Mesenchymal stem cell (in vitro differentiated cells and primary cell): Measurements from ENCODE around the gene MFAP5.

Experiments
- DNase-seq: peaks from one replicate; pipeline ENCODE4 v3.0.0-alpha.2; 2013
- H2AFZ ChIP-seq: one replicate; pipeline ENCODE4 v1.6.1; 2013; ENCODE audit warnings: low read depth, mild to moderate bottlenecking, control low read depth, inconsistent platforms, low read length, moderate library complexity
- H2AK5ac ChIP-seq: 2 replicates; pipeline ENCODE4 v1.6.1; 2013; ENCODE audit warnings: low read length, moderate library complexity, mild to moderate bottlenecking, inconsistent platforms; ENCODE audit not compliant: severe bottlenecking
- H2BK120ac ChIP-seq: one replicate; pipeline ENCODE4 v1.6.1; 2013; ENCODE audit warnings: low read depth, mild to moderate bottlenecking, inconsistent platforms, low read length, moderate library complexity
- H2BK12ac ChIP-seq, 2 experiments: one replicate each; pipeline ENCODE4 v1.6.1; 2013; ENCODE audit warnings: inconsistent platforms in 2 of 2, low read length in 2 of 2, mild to moderate bottlenecking in 2 of 2, moderate library complexity in 2 of 2, control low read depth in 1 of 2
- H2BK15ac ChIP-seq: one replicate; pipeline ENCODE4 v1.6.1; 2013; ENCODE audit warnings: mild to moderate bottlenecking, low read depth, inconsistent platforms; ENCODE audit not compliant: poor library complexity, severe bottlenecking
- H2BK5ac ChIP-seq: 2 replicates; pipeline ENCODE4 v1.6.1; 2013; ENCODE audit warnings: low read depth, mild to moderate bottlenecking, low read length, control low read depth, inconsistent platforms; ENCODE audit not compliant: poor library complexity, severe bottlenecking
- H3K14ac ChIP-seq, 2 experiments: one replicate each; pipeline ENCODE4 v1.6.1; 2013; ENCODE audit warnings: inconsistent platforms in 2 of 2, low read length in 2 of 2, control low read depth in 1 of 2, mild to moderate bottlenecking in 1 of 2, moderate library complexity in 1 of 2
- H3K18ac ChIP-seq, 2 experiments: one replicate each; pipeline ENCODE4 v1.6.1; 2013; ENCODE audit warnings: inconsistent platforms in 2 of 2, low read length in 2 of 2, control low read depth in 1 of 2, low read depth in 1 of 2, mild to moderate bottlenecking in 1 of 2
- H3K23ac ChIP-seq, 2 experiments: one replicate each; pipeline ENCODE4 v1.6.1; 2013; ENCODE audit warnings: inconsistent platforms in 2 of 2, low read length in 2 of 2, mild to moderate bottlenecking in 2 of 2, moderate library complexity in 2 of 2, control low read depth in 1 of 2
- H3K27ac ChIP-seq: 2 replicates; pipeline ENCODE4 v1.5.1; 2013; ENCODE audit warnings: mild to moderate bottlenecking, moderate library complexity, low read length, control low read depth, inconsistent platforms; ENCODE audit not compliant: poor library complexity, severe bottlenecking
- H3K27me3 ChIP-seq, 2 experiments: 2 replicates each; pipeline versions ENCODE4 v1.6.1 to v1.7.0; 2013; ENCODE audit warnings: low read length in 2 of 2, mild to moderate bottlenecking in 2 of 2, moderate library complexity in 2 of 2, control low read depth in 1 of 2, inconsistent platforms in 1 of 2; ENCODE audit not compliant: control insufficient read depth in 1 of 2, insufficient read depth in 1 of 2
- H3K36me3 ChIP-seq, 2 experiments: 2 replicates each; pipeline versions ENCODE4 v1.6.1 to v1.7.0; 2013; ENCODE audit warnings: low read length in 2 of 2, control low read depth in 1 of 2, inconsistent platforms in 1 of 2, low read depth in 1 of 2, mild to moderate bottlenecking in 1 of 2; ENCODE audit not compliant: insufficient read depth in 2 of 2, control insufficient read depth in 1 of 2
- H3K4ac ChIP-seq, 2 experiments: one replicate each; pipeline ENCODE4 v1.6.1; 2013; ENCODE audit warnings: inconsistent platforms in 2 of 2, low read length in 2 of 2, mild to moderate bottlenecking in 2 of 2, moderate library complexity in 2 of 2, control low read depth in 1 of 2, low read depth in 1 of 2
- H3K4me1 ChIP-seq: 2 replicates; pipeline ENCODE4 v1.6.1; 2013; ENCODE audit warnings: low read depth, low read length, control low read depth; ENCODE audit not compliant: control insufficient read depth, insufficient read depth
- H3K4me2 ChIP-seq: 2 replicates; pipeline ENCODE4 v1.6.1; 2013; ENCODE audit warnings: low read length, mild to moderate bottlenecking, inconsistent platforms; ENCODE audit not compliant: poor library complexity, severe bottlenecking
- H3K4me3 ChIP-seq, 2 experiments: 2 replicates each; pipeline versions ENCODE4 v1.5.1 to v1.7.0; 2013; ENCODE audit warnings: low read length in 2 of 2, mild to moderate bottlenecking in 2 of 2, control low read depth in 1 of 2, low read depth in 1 of 2; ENCODE audit not compliant: insufficient read depth in 1 of 2
- H3K79me1 ChIP-seq: replicated peaks from 2 replicates; pipeline ENCODE4 v1.6.1; 2013; ENCODE audit warnings: mild to moderate bottlenecking, control low read depth, low read length, inconsistent platforms; ENCODE audit not compliant: poor library complexity, severe bottlenecking
- H3K9ac ChIP-seq: 2 replicates; pipeline ENCODE4 v1.7.0; 2013; ENCODE audit warnings: mild to moderate bottlenecking, low read length, moderate library complexity
- H3K9me3 ChIP-seq: 2 replicates; pipeline ENCODE4 v1.7.0; 2013; ENCODE audit warnings: mild to moderate bottlenecking, low read length; ENCODE audit not compliant: control insufficient read depth
- H4K8ac ChIP-seq: one replicate; pipeline ENCODE4 v1.6.1; 2013; ENCODE audit warnings: inconsistent platforms, mild to moderate bottlenecking, low read length, moderate library complexity
- H4K91ac ChIP-seq: one replicate; pipeline ENCODE4 v1.6.1; 2013; ENCODE audit warnings: mild to moderate bottlenecking, low read length, inconsistent platforms
- WGBS: methylation state at CpG from one replicate; pipeline ENCODE4 v1.1.7; 2013; ENCODE audit warnings: mixed read lengths; 5-methylcytosine and 5-hydroxymethylcytosine counted together

Gene MFAP5

DNA sequence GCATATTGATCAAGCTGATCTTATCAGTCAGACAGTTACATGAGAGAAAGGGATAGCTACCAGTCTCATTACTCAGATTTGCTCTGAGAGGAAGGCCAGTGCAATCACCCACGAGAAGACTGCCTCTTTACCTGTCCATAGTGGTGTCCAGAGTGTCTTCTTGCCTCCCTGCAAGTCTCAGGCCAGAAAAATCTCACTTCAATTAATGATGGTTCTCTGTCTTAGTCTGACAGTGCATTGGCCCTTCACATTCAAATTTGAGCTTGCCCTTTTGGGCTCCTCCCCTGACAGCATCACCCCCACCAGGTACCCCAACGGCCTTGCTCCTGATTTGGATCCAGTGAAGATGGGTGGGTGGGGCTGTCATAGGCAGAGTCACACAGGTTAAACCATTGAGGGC, 50.0 kb downstream of the MFAP5 start, which contains the start of gene AICDA:
AICDA (minus strand) TSS at position 231 of the 400 bp plus-strand sequence; CDS start at position 139, 92 bp downstream.
- Histone ChIP-seq H3K4me2 (no peak within 1 kb of the TSS), H4K8ac (no peak within 1 kb of the TSS), H2AK5ac (peak within 1 kb of the TSS; percentile 41), H2BK5ac (no peak within 1 kb of the TSS), H2AFZ (no peak within 1 kb of the TSS), H3K27ac (no peak within 1 kb of the TSS), H3K79me1 (no peaks in the 10 kb centered on the region), H3K18ac (no peak within 1 kb of the TSS), H2BK15ac (no peak within 1 kb of the TSS), H3K4me3 (no peak within 1 kb of the TSS), H3K4me1 (peaks cover 3% of the 10 kb centered on the region), H3K23ac (no peak within 1 kb of the TSS), H4K91ac (no peak within 1 kb of the TSS), H3K14ac (no peak within 1 kb of the TSS), H3K36me3 (no peaks in the 10 kb centered on the region), H3K9me3 (no peaks in the 10 kb centered on the region), H2BK120ac (no peak within 1 kb of the TSS), H3K27me3 (no peaks in the 10 kb centered on the region), H3K4ac (no peak within 1 kb of the TSS), H2BK12ac (no peak within 1 kb of the TSS), H3K9ac (no peak within 1 kb of the TSS)
- DNase-seq = no peak
- 64% methylated on average over 2 of the region's 2 CpGs for WGBS

DNA sequence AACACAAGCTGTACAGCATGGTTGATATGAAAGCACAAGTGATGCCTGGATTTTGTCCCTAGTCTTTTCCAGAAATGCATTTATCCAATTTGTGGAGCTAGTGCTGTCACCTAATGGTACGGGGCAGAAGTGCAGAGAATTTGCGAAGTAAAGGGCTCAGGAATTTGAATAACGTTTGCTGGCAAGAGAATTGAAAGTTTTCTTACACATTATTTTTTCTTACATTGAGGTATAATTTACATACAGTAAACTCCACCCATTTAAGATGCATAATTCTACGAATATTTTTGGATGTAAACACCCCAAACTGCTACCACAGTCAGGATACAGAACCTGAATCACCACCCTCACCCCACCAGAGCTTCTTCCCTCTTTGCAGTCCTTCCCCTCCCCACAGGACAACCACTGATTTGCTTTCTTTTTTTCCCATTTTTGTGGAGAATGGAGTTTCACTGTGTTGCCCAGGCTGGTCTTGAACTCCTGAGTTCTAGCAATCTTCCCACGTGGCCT, 53.5 kb downstream of the MFAP5 start:
- Histone ChIP-seq H2BK120ac (no peak overlapping the region), H3K18ac (no peak overlapping the region), H3K9ac (peak overlapping the region; percentile 28), H4K8ac (no peak overlapping the region), H2AK5ac (no peak overlapping the region), H3K79me1 (no peaks in the 10 kb centered on the region), H3K27me3 (peaks cover 0 to 5% of the 10 kb centered on the region in 2 experiments), H4K91ac (no peak overlapping the region), H2BK12ac (no peak overlapping the region), H3K4me2 (no peak overlapping the region), H3K4ac (no peak overlapping the region), H3K14ac (no peak overlapping the region), H3K4me3 (no peak overlapping the region), H3K9me3 (no peaks in the 10 kb centered on the region), H3K23ac (no peak overlapping the region), H3K27ac (no peak overlapping the region), H3K4me1 (peaks cover 3% of the 10 kb centered on the region), H2AFZ (no peak overlapping the region), H2BK5ac (no peak overlapping the region), H3K36me3 (no peaks in the 10 kb centered on the region), H2BK15ac (no peak overlapping the region)
- WGBS = 22% methylated on average over 2 of the region's 5 CpGs
- peak; percentile 47 for DNase-seq

- no peak overlapping the region for H3K4me2 ChIP-seq
- H2BK12ac ChIP-seq = no peak overlapping the region
- no peak overlapping the region for H2BK120ac ChIP-seq
- no peak overlapping the region for H3K4ac ChIP-seq
- H4K91ac ChIP-seq = no peak overlapping the region
- no peaks in the 10 kb centered on the region for H3K9me3 ChIP-seq
- no peak overlapping the region for H4K8ac ChIP-seq
- H2AK5ac ChIP-seq = no peak overlapping the region
- WGBS = 97% methylated on average over 6 of the region's 6 CpGs
- H2BK15ac ChIP-seq = no peak overlapping the region
- H3K23ac ChIP-seq = no peak overlapping the region
- no peak for DNase-seq
- no peaks in the 10 kb centered on the region for H3K79me1 ChIP-seq
- H3K36me3 ChIP-seq = no peaks in the 10 kb centered on the region
- H3K27ac ChIP-seq = no peak overlapping the region
- H3K4me1 ChIP-seq = peaks cover 3% of the 10 kb centered on the region
- H3K4me3 ChIP-seq = no peak overlapping the region
- no peak overlapping the region for H3K9ac ChIP-seq
- H2BK5ac ChIP-seq = no peak overlapping the region
- H3K14ac ChIP-seq = no peak overlapping the region
- H3K18ac ChIP-seq = no peak overlapping the region
- H3K27me3 ChIP-seq = peaks cover 0 to 5% of the 10 kb centered on the region in 2 experiments
- H2AFZ ChIP-seq = no peak overlapping the region
These were observed 55.7 kb downstream of the MFAP5 start for GRCh38 chr12:8606890-8607289.

- Histone ChIP-seq H3K14ac (no peak overlapping the region), H4K91ac (no peak overlapping the region), H3K27ac (no peak overlapping the region), H3K9me3 (no peaks in the 10 kb centered on the region), H2AK5ac (no peak overlapping the region), H2BK5ac (no peak overlapping the region), H3K4me3 (no peak overlapping the region), H3K23ac (no peak overlapping the region), H3K4me2 (no peak overlapping the region), H3K9ac (no peak overlapping the region), H2BK120ac (no peak overlapping the region), H3K27me3 (peaks cover 0 to 5% of the 10 kb centered on the region in 2 experiments), H3K4me1 (no peaks in the 10 kb centered on the region), H3K36me3 (no peaks in the 10 kb centered on the region), H4K8ac (no peak overlapping the region), H3K18ac (no peak overlapping the region), H3K79me1 (no peaks in the 10 kb centered on the region), H3K4ac (no peak overlapping the region), H2BK12ac (no peak overlapping the region), H2BK15ac (no peak overlapping the region), H2AFZ (no peak overlapping the region)
- DNase-seq = no peak
- 96% methylated on average over 30 of the region's 30 CpGs for WGBS
These were observed 57.6 kb downstream of the MFAP5 start for GRCh38 chr12:8605057-8605456.
